Esophagus squamous epithelium (tissue), 5 donors: ENCODE results near the gene NRF1. TPM values are rescaled to one million over a fixed set of nuclear protein-coding genes. Genes with fewer than 3 reads are reported as not detected.

Experiments used
- DNase-seq: peaks from one replicate; lab custom pipeline; 2025; lab: John Stamatoyannopoulos, UW
- H3K27ac ChIP-seq, 4 donors: fragments of 200-600 bp; sonication (generic); one replicate each; pipeline ENCODE4 v1.5.1; 2016 to 2019; ENCODE audit warnings: mild to moderate bottlenecking in 1 of 4
- H3K27me3 ChIP-seq, 4 donors: fragments of 200-600 bp; sonication (generic); 1 replicate in 3 of 4; 2 replicates in 1 of 4; pipeline versions ENCODE4 v1.5.1 to v1.6.0; 2017 to 2021; ENCODE audit warnings: antibody characterized with exemption in 1 of 4
- H3K36me3 ChIP-seq, 3 donors: fragments of 200-600 bp; sonication (generic); one replicate each; pipeline ENCODE4 v1.5.1; 2016 to 2019
- H3K4me1 ChIP-seq, 3 donors: fragments of 200-600 bp; sonication (generic); one replicate each; pipeline ENCODE4 v1.5.1; 2017 to 2019
- H3K4me3 ChIP-seq, 4 donors: fragments of 200-600 bp; sonication (generic); 1 replicate in 3 of 4; 2 replicates in 1 of 4; pipeline ENCODE4 v1.5.1; 2016 to 2019; ENCODE audit warnings: mild to moderate bottlenecking in 2 of 4, moderate library complexity in 1 of 4
- H3K9me3 ChIP-seq, 3 donors: fragments of 200-600 bp; sonication (generic); one replicate each; pipeline ENCODE4 v1.5.1; 2016 to 2019
- POLR2A ChIP-seq, 4 donors: fragments of 450-650 bp; IDR thresholded peaks; one replicate each; pipeline ENCODE4 v1.6.1; 2017; ENCODE audit warnings: antibody characterized with exemption in 4 of 4, mild to moderate bottlenecking in 4 of 4, moderate library complexity in 3 of 4
- WGBS, 2 donors: methylation state at CpG; one replicate each; pipeline ENCODE4 v1.1.5; 2018; 5-methylcytosine and 5-hydroxymethylcytosine counted together
- intact Hi-C: fragments of 100-400 bp; cut with DNase I; formaldehyde crosslinking; loops from one replicate; pipeline ENCODE4 v1.15.0; 2022
- total RNA-seq, 4 donors: library from RNA; depleted of rRNA; stranded (reverse); fragments of >200 nt; gene quantifications; one replicate each; pipeline ENCODE4 v1.1.0, GENCODE V29; 2016
- TF ChIP-seq, protein P1 (sequence below), 6 experiments: fragments of 450-650 bp in 4 of 6; fragments of 200-600 bp in 2 of 6; sonication (generic) in 2 of 6; IDR thresholded peaks; one replicate each; pipeline ENCODE4 v1.5.1; 2016 to 2019; ENCODE audit warnings: antibody characterized with exemption in 6 of 6, mild to moderate bottlenecking in 4 of 6, moderate library complexity in 4 of 6
- donor health status: DM: yes; HTN: yes; CAD: no.

Gene NRF1
- total RNA-seq, 4 donors from 2014 or later: 10.0 to 18.3 (median 13.3) TPM

- intact Hi-C loops: no loop called here
- H3K27me3 ChIP-seq: no peaks in the 10 kb centered on the region
- H3K27ac ChIP-seq: no peak overlapping the region
- H3K9me3 ChIP-seq: no peaks in the 10 kb centered on the region
- H3K4me3 ChIP-seq: no peak overlapping the region
- peaks cover 0 to 17% (median 0%) of the 10 kb centered on the region in 3 donors for H3K4me1 ChIP-seq
- DNase-seq: no peak
- H3K36me3 ChIP-seq: peaks cover 0 to 97% (median 7%) of the 10 kb centered on the region in 3 donors
- 83 to 97% methylated on average over 5 of the region's 5 CpGs for WGBS, 2 donors
- TF ChIP-seq, protein P1, sequence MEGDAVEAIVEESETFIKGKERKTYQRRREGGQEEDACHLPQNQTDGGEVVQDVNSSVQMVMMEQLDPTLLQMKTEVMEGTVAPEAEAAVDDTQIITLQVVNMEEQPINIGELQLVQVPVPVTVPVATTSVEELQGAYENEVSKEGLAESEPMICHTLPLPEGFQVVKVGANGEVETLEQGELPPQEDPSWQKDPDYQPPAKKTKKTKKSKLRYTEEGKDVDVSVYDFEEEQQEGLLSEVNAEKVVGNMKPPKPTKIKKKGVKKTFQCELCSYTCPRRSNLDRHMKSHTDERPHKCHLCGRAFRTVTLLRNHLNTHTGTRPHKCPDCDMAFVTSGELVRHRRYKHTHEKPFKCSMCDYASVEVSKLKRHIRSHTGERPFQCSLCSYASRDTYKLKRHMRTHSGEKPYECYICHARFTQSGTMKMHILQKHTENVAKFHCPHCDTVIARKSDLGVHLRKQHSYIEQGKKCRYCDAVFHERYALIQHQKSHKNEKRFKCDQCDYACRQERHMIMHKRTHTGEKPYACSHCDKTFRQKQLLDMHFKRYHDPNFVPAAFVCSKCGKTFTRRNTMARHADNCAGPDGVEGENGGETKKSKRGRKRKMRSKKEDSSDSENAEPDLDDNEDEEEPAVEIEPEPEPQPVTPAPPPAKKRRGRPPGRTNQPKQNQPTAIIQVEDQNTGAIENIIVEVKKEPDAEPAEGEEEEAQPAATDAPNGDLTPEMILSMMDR (IDR thresholded peaks at IDR 0.05): no peak
- no peak for TF ChIP-seq POLR2A (IDR thresholded peaks at IDR 0.05)
Measured at GRCh38 chr7:129742256-129742655, 130.7 kb downstream of the NRF1 start.

GRCh38 chr7:129746857-129747529 is 135.5 kb downstream of the NRF1 start:
- no peaks in the 10 kb centered on the region for H3K27me3 ChIP-seq
- peaks cover 0 to 4% (median 0%) of the 10 kb centered on the region in 3 donors for H3K4me1 ChIP-seq
- no peak for DNase-seq
- 88% methylated on average over 3 to 4 of the region's 4 CpGs for WGBS, 2 donors
- intact Hi-C loops: no loop called here
- H3K9me3 ChIP-seq: no peaks in the 10 kb centered on the region
- H3K27ac ChIP-seq: no peak overlapping the region
- no peak for TF ChIP-seq POLR2A (IDR thresholded peaks at IDR 0.05)
- TF ChIP-seq, protein P1 (IDR thresholded peaks at IDR 0.05): no peak
- H3K36me3 ChIP-seq: peaks cover 0 to 76% (median 7%) of the 10 kb centered on the region in 3 donors
- H3K4me3 ChIP-seq: no peak overlapping the region

- H3K36me3 ChIP-seq: peaks cover 0 to 64% (median 7%) of the 10 kb centered on the region in 3 donors
- no peak for DNase-seq
- 92% methylated on average over 4 of the region's 4 CpGs for WGBS, 2 donors
- no peak overlapping the region for H3K4me3 ChIP-seq
- H3K27me3 ChIP-seq: no peaks in the 10 kb centered on the region
- H3K9me3 ChIP-seq: no peaks in the 10 kb centered on the region
- peaks cover 0 to 4% (median 0%) of the 10 kb centered on the region in 3 donors for H3K4me1 ChIP-seq
- TF ChIP-seq POLR2A (IDR thresholded peaks at IDR 0.05): no peak
- TF ChIP-seq, protein P1 (IDR thresholded peaks at IDR 0.05): no peak
- intact Hi-C loops: no loop called here
- no peak overlapping the region for H3K27ac ChIP-seq
Measured at GRCh38 chr7:129748356-129749109, 137.0 kb downstream of the NRF1 start.

DNA sequence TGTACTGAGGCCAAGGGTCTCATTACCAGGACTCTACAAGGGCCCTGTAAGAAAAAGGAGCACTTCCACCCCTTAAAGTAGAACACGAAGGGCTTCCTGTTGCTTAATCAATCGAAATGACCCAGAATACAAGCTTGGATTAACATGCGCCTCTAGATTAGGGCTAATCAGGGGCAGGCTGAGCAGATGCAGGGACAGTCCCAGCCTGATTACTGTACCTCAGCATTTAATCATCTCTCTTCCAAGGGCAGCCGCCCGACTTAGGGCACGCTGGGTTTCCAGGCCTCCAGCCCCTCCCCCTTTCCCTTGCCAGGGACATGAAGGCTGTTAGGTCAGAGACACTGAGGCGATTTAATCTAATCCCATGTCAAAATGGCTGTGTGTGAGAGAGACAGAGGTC is 138.6 kb downstream of the NRF1 start:
- Histone ChIP-seq H3K27me3 (no peaks in the 10 kb centered on the region), H3K9me3 (no peaks in the 10 kb centered on the region), H3K27ac (no peak overlapping the region), H3K36me3 (peaks cover 0 to 60% (median 7%) of the 10 kb centered on the region in 3 donors), H3K4me3 (no peak overlapping the region), H3K4me1 (peaks cover 0 to 4% (median 0%) of the 10 kb centered on the region in 3 donors)
- no peak for DNase-seq
- intact Hi-C loops: no loop called here
- TF ChIP-seq, protein P1 (IDR thresholded peaks at IDR 0.05): no peak
- TF ChIP-seq POLR2A (IDR thresholded peaks at IDR 0.05): no peak
- WGBS, 2 donors: 83 to 92% methylated on average over 5 to 7 of the region's 7 CpGs

DNA sequence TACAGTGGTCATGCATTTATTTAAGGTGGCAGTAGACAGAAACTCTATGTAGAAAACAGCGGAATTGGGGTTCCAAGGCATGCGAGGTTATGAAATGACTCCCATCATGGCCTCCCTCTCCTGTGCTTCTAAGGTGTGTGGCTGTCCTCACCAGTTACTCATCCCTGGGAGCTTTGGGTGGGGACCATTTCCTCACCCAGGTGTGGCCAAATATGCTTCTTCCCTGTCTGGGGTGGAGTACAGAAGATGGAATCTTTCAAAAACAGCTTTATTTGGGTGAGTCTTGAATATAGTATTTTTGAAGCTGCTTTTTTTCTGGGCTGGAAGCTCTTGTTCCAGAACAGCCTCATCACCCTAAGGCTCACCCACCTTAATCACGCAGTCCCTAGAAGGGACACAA is 139.0 kb downstream of the NRF1 start:
- no peak for TF ChIP-seq POLR2A (IDR thresholded peaks at IDR 0.05)
- TF ChIP-seq, protein P1 (IDR thresholded peaks at IDR 0.05): no peak
- 78 to 88% methylated on average over 3 of the region's 3 CpGs for WGBS, 2 donors
- DNase-seq: no peak
- Histone ChIP-seq H3K4me1 (peaks cover 0 to 4% (median 0%) of the 10 kb centered on the region in 3 donors), H3K27me3 (no peaks in the 10 kb centered on the region), H3K4me3 (no peak overlapping the region), H3K36me3 (peaks cover 1 to 60% (median 7%) of the 10 kb centered on the region in 3 donors), H3K27ac (no peak overlapping the region), H3K9me3 (no peaks in the 10 kb centered on the region)
- intact Hi-C loops: no loop called here
